ENCODE results near the gene INTS15.

Gene INTS15

GRCh38 chr7:6590645-6591110 is 857 bp downstream of the INTS15 start:
- peak overlapping the region; percentile 84 for H3K4me3 ChIP-seq (replicated peaks; ENCODE audit: low read depth, low read length)
- TF ChIP-seq, protein P1, sequence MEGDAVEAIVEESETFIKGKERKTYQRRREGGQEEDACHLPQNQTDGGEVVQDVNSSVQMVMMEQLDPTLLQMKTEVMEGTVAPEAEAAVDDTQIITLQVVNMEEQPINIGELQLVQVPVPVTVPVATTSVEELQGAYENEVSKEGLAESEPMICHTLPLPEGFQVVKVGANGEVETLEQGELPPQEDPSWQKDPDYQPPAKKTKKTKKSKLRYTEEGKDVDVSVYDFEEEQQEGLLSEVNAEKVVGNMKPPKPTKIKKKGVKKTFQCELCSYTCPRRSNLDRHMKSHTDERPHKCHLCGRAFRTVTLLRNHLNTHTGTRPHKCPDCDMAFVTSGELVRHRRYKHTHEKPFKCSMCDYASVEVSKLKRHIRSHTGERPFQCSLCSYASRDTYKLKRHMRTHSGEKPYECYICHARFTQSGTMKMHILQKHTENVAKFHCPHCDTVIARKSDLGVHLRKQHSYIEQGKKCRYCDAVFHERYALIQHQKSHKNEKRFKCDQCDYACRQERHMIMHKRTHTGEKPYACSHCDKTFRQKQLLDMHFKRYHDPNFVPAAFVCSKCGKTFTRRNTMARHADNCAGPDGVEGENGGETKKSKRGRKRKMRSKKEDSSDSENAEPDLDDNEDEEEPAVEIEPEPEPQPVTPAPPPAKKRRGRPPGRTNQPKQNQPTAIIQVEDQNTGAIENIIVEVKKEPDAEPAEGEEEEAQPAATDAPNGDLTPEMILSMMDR (IDR thresholded peaks at IDR 0.05; ENCODE audit: low read depth, low read length, missing control alignments), result no peak
- no peak for DNase-seq (ENCODE audit: extremely low read depth, low read depth)

DNA sequence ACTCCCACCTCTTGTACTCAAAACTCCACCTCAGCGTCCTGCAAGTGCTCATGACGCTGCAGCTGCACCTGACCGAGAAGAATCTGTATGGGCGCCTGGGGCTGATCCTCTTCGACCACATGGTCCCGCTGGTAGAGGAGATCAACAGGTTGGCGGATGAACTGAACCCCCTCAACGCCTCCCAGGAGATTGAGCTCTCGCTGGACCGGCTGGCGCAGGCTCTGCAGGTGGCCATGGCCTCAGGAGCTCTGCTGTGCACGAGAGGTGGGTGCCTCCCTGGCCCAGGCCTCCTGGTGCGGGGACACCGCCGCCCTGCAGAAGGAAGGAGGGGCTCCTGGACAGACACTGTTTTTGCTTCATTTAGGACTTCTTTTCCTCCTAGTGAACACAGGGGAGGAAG is 10.3 kb downstream of the INTS15 start:
- no peak overlapping the region for H3K4me3 ChIP-seq (replicated peaks; ENCODE audit: low read depth, low read length)
- DNase-seq (ENCODE audit: extremely low read depth, low read depth), result no peak
- TF ChIP-seq, protein P1 (IDR thresholded peaks at IDR 0.05; ENCODE audit: low read depth, low read length, missing control alignments), result no peak

GRCh38 chr7:6604458-6604857 is 14.6 kb downstream of the INTS15 start:
- TF ChIP-seq, protein P1 (IDR thresholded peaks at IDR 0.05; ENCODE audit: low read depth, low read length, missing control alignments), result no peak
- no peak overlapping the region for H3K4me3 ChIP-seq (replicated peaks; ENCODE audit: low read depth, low read length)
- DNase-seq (ENCODE audit: extremely low read depth, low read depth), result no peak

DNA sequence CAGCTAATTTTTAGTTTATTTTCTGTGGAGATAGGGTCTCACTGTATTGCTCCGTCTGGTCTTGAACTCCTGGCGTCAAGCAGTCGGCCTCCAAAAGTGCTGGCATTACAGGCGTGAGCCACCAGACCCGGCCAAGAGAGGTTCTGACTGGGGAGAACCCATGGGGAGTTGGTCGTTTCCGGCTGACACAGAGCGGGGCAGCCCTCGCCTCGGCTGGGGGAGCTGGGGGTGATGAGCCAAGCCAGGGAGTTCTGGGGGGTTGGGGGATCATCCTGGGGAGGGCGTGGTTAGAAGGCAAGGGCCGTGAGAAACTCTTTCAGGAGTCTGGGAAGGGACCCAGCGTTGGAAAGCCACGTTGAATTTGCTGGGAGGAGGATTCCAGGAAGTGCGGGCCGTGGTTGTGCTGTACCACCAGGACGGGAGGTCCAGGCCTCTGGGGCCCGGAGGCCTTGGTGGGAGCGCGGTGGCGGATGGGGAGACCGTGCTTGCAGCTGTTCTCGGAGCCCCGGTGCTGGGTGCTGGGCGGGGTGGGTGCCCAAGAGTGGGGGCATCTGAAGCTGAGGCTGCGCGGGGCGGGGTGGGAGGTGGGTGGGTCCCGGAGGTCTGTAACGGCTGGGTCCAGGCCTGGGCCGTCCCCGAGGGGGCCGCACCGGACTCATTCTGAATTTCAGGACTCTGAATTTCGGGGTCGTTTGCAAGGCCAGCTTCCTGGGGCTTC is 17.2 kb downstream of the INTS15 start:
- no peak overlapping the region for H3K4me3 ChIP-seq (replicated peaks; ENCODE audit: low read depth, low read length)
- DNase-seq (ENCODE audit: extremely low read depth, low read depth), result no peak
- TF ChIP-seq, protein P1 (IDR thresholded peaks at IDR 0.05; ENCODE audit: low read depth, low read length, missing control alignments), result no peak

DNA sequence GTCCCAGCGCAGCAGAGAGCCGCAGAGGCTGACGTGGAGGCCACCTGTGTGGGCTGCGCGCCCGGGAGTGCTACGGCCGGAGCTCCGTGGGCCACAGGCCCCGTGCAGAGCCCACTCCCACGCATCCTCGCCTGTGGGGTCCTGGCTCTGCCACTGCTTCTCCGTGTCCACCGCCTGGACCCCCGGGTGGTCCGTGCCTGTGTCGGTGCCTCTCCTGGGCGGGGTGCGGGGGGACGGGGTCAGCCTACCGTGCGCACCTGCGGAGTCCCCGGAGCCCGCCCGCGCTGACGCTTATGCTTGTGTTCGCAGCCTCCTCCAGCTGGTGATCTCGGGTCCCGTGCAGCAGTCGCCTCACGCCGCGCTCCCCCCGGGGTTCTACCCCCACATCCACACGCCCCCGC is 17.8 kb downstream of the INTS15 start:
- no peak for DNase-seq (ENCODE audit: extremely low read depth, low read depth)
- TF ChIP-seq, protein P1 (IDR thresholded peaks at IDR 0.05; ENCODE audit: low read depth, low read length, missing control alignments), result no peak
- H3K4me3 ChIP-seq (replicated peaks; ENCODE audit: low read depth, low read length), result no peak overlapping the region

GRCh38 chr7:6608081-6608480 is 18.3 kb downstream of the INTS15 start:
- no peak overlapping the region for H3K4me3 ChIP-seq (replicated peaks; ENCODE audit: low read depth, low read length)
- DNase-seq (ENCODE audit: extremely low read depth, low read depth), result no peak
- TF ChIP-seq, protein P1 (IDR thresholded peaks at IDR 0.05; ENCODE audit: low read depth, low read length, missing control alignments), result no peak

DNA sequence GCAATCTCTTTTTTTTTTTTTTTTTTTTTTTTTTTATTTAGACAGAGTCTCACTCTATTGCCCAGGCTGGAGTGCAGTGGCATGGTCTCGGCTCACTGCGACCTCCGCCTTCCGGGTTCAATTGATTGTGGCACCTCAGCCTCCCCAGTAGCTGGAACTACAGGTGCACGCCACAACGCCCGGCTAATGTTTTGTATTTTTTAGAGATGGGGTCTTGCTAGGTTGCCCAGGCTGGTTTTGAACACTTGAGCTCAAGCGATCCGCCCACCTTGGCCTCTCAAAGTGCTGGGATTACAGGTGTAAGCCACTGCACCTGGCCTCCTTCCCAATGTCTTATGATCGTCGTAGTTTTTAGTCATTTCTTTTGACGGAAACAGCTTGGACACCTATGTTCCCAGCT is 19.0 kb downstream of the INTS15 start:
- TF ChIP-seq, protein P1 (IDR thresholded peaks at IDR 0.05; ENCODE audit: low read depth, low read length, missing control alignments), result no peak
- no peak for DNase-seq (ENCODE audit: extremely low read depth, low read depth)
- H3K4me3 ChIP-seq (replicated peaks; ENCODE audit: low read depth, low read length), result no peak overlapping the region

Data from HFF-Myc (cell line).